ELR (cell line): Measurements from ENCODE around the gene CALN1.
"Not testable (repeated sequence)": the region's sequence is repeated elsewhere in the genome, so short reads cannot be mapped to it uniquely, and the experiment has no call there.

Experiments used
- DNase-seq: peaks from one replicate; pipeline ENCODE4 v3.0.0-alpha.2; 2015; ENCODE audit warnings: low read depth

CALN1 gene

DNA sequence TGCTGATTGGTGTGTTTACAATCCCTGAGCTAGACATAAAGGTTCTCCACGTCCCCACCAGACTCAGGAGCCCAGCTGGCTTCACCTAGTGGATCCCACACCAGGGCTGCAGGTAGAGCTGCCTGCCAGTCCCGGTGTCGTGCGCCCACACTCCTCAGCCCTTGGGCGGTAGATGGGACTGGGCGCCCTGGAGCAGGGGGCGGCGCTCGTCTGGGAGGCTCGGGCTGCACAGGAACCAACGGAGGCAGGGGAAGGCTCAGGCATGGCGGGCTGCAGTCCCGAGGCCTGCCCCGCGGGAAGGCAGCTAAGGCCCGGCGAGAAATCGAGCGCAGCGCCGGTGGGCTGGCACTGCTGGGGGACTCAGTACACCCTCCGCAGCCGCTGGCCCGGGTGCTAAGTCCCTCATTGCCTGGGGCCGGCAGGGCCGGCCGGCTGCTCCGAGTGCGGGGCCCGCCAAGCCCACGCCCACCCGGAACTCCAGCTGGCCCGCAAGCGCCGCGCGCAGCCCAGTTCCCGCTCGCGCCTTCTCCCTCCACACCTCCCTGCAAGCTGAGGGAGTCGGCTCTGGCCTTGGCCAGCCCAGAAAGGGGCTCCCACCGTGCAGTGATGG is 674.1 kb downstream of the CALN1 start:
- DNase-seq = not testable (repeated sequence)

DNA sequence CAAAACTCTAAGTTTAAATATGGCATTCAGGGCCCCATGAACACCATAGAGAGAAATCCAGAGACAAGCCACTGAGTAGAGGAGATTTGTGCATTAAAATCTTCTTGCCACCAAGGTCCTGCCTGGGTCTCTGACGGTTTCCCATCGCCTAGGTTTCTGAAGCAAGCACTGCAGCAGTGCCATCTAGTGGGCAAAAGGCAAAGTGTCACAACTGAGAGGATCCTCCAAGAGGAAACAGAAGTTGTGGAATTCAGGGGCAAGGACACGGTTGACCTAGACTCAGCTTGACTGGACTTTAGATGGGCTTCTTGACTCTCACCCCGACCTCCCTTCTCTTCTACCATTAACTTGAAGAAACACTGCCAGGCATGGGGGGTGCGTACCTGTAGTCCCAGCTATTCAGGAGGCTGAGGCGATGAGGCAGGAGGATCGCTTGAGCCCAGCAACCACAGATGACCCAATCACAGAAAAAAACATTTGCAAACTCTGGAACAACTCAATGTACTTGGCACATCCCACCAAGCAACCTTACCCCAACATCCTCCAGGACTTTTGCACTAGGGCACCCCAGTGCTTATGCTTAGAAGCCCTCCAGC is 676.1 kb downstream of the CALN1 start:
- peak; percentile 36 for DNase-seq

DNA sequence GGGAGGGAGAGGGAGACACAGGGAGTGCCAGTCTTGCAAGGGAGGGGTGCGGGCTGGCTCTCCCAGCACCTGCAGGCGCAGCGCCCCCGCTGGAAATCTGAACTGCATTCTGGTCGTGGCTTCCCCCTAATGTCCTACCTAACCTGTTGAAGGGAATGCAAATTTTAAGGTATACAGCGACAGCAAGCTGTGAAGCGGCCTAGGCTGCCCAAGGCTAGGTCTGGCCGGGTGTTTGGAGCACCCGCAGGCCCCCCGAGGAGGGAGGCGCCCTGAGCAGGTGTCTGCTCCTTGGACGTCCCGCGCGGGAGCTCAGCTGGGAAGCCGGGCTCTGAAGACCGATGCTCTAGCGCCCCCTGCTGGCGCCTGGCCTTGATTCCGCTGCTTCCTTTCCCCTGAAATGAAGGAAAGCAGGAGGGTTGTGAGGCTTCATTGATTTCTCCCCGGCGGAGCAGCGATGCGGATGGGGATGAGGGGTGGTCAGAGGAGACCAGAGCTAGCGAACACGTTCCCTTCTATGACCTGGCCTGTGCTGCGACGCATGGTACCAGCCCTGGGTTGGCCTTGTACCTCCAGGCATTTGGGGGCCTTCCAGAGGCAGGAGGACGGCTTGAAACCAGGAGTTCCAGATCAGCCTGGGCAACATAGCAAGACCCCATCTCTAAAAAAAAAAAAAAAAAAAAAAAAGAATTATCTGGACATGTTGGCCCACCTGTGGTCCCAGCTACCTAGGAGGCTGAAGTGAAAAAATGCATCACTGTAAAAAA is 678.8 kb downstream of the CALN1 start:
- DNase-seq = peak; percentile 39

DNA sequence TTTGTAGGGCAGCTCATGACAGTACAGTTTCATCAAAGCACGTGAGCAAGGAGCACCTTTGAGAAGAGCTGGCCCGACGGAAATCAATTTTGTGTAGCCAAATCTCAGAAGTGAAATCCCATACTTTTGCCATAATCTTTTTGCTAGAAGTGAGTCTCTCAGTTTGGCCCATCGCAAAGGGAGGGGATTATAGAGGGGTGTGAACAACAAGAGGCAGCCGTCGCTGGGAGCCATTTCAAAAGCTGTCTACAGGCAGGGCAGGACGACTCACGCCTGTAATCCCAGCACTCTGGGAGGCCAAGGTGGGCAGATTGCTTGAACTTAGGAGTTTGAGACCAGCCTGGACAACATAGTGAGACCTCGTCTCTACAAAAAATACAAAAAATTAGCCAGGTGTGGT is 680.4 kb downstream of the CALN1 start:
- DNase-seq = no peak
